GM21381 (cell line): ENCODE data around the gene UCN3.
"Not testable (repeated sequence)": the region's sequence is repeated elsewhere in the genome, so short reads cannot be mapped to it uniquely, and the experiment has no call there.

Experiments
- ATAC-seq: cut with Tn5 transposase; IDR thresholded peaks from one replicate; pipeline ENCODE4 v1.9.1; 2021; ENCODE audit warnings: mild to moderate bottlenecking, moderate library complexity; ENCODE audit not compliant: unreplicated experiment

UCN3 gene

GRCh38 chr10:5364374-5364773 is 392 bp upstream of the UCN3 start:
- ATAC-seq, result no peak

GRCh38 chr10:5365928-5366327 is 1.2 kb downstream of the UCN3 start:
- ATAC-seq, result no peak

GRCh38 chr10:5369362-5370158 is 4.8 kb downstream of the UCN3 start:
- no peak for ATAC-seq

GRCh38 chr10:5370493-5371352 is 6.0 kb downstream of the UCN3 start:
- ATAC-seq, result no peak

- no peak for ATAC-seq
Measured at GRCh38 chr10:5373307-5373706, 8.5 kb downstream of the UCN3 start.

- no peak for ATAC-seq
Measured at GRCh38 chr10:5373891-5374611, 9.3 kb downstream of the UCN3 start.

- ATAC-seq, result no peak
Measured at GRCh38 chr10:5376450-5376849, 11.7 kb downstream of the UCN3 start.

- ATAC-seq, result not testable (repeated sequence)
Measured at GRCh38 chr10:5379202-5379601, 14.4 kb downstream of the UCN3 start.

GRCh38 chr10:5380395-5380794 is 15.6 kb downstream of the UCN3 start:
- ATAC-seq, result not testable (repeated sequence)

GRCh38 chr10:5381187-5381586 is 16.4 kb downstream of the UCN3 start:
- ATAC-seq, result no peak

GRCh38 chr10:5385224-5385623 is 20.5 kb downstream of the UCN3 start:
- no peak for ATAC-seq

GRCh38 chr10:5387169-5387568 is 22.4 kb downstream of the UCN3 start:
- ATAC-seq, result no peak

- ATAC-seq, result no peak
Measured at GRCh38 chr10:5390607-5391205, 25.9 kb downstream of the UCN3 start.

GRCh38 chr10:5391790-5392189 is 27.0 kb downstream of the UCN3 start:
- ATAC-seq, result no peak

- ATAC-seq, result no peak
Measured at GRCh38 chr10:5393529-5393928, 28.8 kb downstream of the UCN3 start.

- ATAC-seq, result no peak
Measured at GRCh38 chr10:5395168-5395567, 30.4 kb downstream of the UCN3 start.

- ATAC-seq, result no peak
Measured at GRCh38 chr10:5396556-5397300, 32.0 kb downstream of the UCN3 start.

- ATAC-seq, result no peak
Measured at GRCh38 chr10:5399332-5399731, 34.6 kb downstream of the UCN3 start.

- ATAC-seq, result no peak
Measured at GRCh38 chr10:5400468-5401240, 35.9 kb downstream of the UCN3 start.

- ATAC-seq, result no peak
Measured at GRCh38 chr10:5402798-5403197, 38.0 kb downstream of the UCN3 start.
